K562 (cell line): Measurements from ENCODE around the gene SLC39A7. TPM values are rescaled to one million over a fixed set of nuclear protein-coding genes. Genes with fewer than 3 reads are reported as not detected.

ENCODE experiments used
- HNRNPK ChIP-seq: fragments of 200-400 bp; formaldehyde crosslinking; IDR thresholded peaks from one replicate; pipeline ENCODE4 v1.6.1; 2018; ENCODE audit warnings: mild to moderate bottlenecking, low read depth, low read length; ENCODE audit not compliant: poor library complexity, severe bottlenecking
- MAZ ChIP-seq, 2 experiments: fragments of 450-650 bp in 1 of 2; sonication (generic) in 1 of 2; formaldehyde crosslinking; IDR thresholded peaks in 1 of 2; conservative IDR thresholded peaks in 1 of 2; 2 replicates each; pipeline versions ENCODE4 v1.4.0 to v1.5.0; 2020; ENCODE audit warnings: mild to moderate bottlenecking in 1 of 2, missing genetic modification reagents in 1 of 2
- MXI1 ChIP-seq: IDR thresholded peaks from 2 replicates; pipeline ENCODE4 v1.6.1; 2011; ENCODE audit warnings: low read depth, mild to moderate bottlenecking, improper control_type of control experiment, low read length
- RBM25 ChIP-seq: fragments of 200-400 bp; formaldehyde crosslinking; IDR thresholded peaks from 2 replicates; pipeline ENCODE4 v1.6.1; 2018; ENCODE audit warnings: low read length, low read depth, moderate library complexity; ENCODE audit not compliant: severe bottlenecking
- SMAD3 ChIP-seq: fragments of 450-650 bp; formaldehyde crosslinking; conservative IDR thresholded peaks from 2 replicates; pipeline ENCODE4 v1.4.0; 2020; ENCODE audit warnings: mild to moderate bottlenecking
- SMARCA5 ChIP-seq: fragments of 450-650 bp; IDR thresholded peaks from 2 replicates; pipeline ENCODE4 v1.6.1; 2016
- TCF7L2 ChIP-seq: fragments of 150-350 bp; IDR thresholded peaks from 2 replicates; pipeline ENCODE4 v1.6.1; 2016; ENCODE audit warnings: low read depth, mild to moderate bottlenecking, low read length, moderate library complexity
- ZFP30 ChIP-seq: fragments of 250-450 bp; sonication (Bioruptor Pico); IDR thresholded peaks from 2 replicates; pipeline ENCODE4 v1.8.0; 2022; ENCODE audit warnings: moderate library complexity, mild to moderate bottlenecking, inconsistent platforms, borderline replicate concordance
- ZNF707 ChIP-seq: fragments of 250-450 bp; sonication (Bioruptor Pico); conservative IDR thresholded peaks from 2 replicates; pipeline ENCODE4 v1.8.0; 2022; ENCODE audit warnings: inconsistent platforms, mild to moderate bottlenecking, moderate library complexity
- polyA plus RNA-seq, 8 experiments: library from polyadenylated mRNA; depleted of rRNA in 4 of 8; stranded (reverse) in 5 of 8; unstranded in 3 of 8; fragments of >200 nt; fragmentation: Nextera tagmentation in 2 of 8; fragmentation: Illumina TruSeq in 1 of 8; extraction: Ambion mirVana in 2 of 8; extraction: Trizol in 1 of 8; gene quantifications; 2 replicates each; pipeline versions ENCODE4 v1.2.1 to v1.2.3, GENCODE V29; 2011 to 2014; ENCODE audit warnings: inconsistent platforms in 1 of 8, missing spikeins in 1 of 8
- total RNA-seq, 7 experiments: library from RNA; depleted of rRNA in 6 of 7; stranded (reverse); fragments of >200 nt in 6 of 7; fragmentation: Illumina TruSeq in 2 of 7; extraction: Trizol in 2 of 7; gene quantifications; 2 replicates each; pipeline versions ENCODE4 v1.2.1 to v1.2.3, GENCODE V29; 2011 to 2021; ENCODE audit warnings: low replicate concordance in 1 of 7
- TF ChIP-seq, protein P1 (sequence below): fragments of 250-450 bp; sonication (Bioruptor Pico); IDR thresholded peaks from 2 replicates; pipeline ENCODE4 v1.9.0; 2021; ENCODE audit warnings: mild to moderate bottlenecking, inconsistent platforms
- TF ChIP-seq, protein P2 (sequence below), 2 experiments: fragments of 450-650 bp in 1 of 2; sonication (generic) in 1 of 2; formaldehyde crosslinking in 1 of 2; IDR thresholded peaks in 1 of 2; conservative IDR thresholded peaks in 1 of 2; 2 replicates each; pipeline versions ENCODE4 v1.6.1 to v1.8.1; 2016 to 2023; ENCODE audit warnings: mild to moderate bottlenecking in 2 of 2, moderate library complexity in 2 of 2, inconsistent platforms in 1 of 2, missing genetic modification reagents in 1 of 2
- TF ChIP-seq, protein P3 (sequence below), 2 experiments: fragments of 450-650 bp in 1 of 2; sonication (generic) in 1 of 2; formaldehyde crosslinking in 1 of 2; IDR thresholded peaks; 2 replicates each; pipeline versions ENCODE4 v1.7.1 to v1.9.0; 2016 to 2022; ENCODE audit warnings: inconsistent platforms in 1 of 2, mild to moderate bottlenecking in 1 of 2, missing genetic modification reagents in 1 of 2

The SLC39A7 gene
- total and polyA plus RNA-seq, 9 of the 15 experiments (the other 6 are each of a cell fraction or from before 2014, with no cell fraction given): 21.7 to 169 (median 121) TPM

DNA sequence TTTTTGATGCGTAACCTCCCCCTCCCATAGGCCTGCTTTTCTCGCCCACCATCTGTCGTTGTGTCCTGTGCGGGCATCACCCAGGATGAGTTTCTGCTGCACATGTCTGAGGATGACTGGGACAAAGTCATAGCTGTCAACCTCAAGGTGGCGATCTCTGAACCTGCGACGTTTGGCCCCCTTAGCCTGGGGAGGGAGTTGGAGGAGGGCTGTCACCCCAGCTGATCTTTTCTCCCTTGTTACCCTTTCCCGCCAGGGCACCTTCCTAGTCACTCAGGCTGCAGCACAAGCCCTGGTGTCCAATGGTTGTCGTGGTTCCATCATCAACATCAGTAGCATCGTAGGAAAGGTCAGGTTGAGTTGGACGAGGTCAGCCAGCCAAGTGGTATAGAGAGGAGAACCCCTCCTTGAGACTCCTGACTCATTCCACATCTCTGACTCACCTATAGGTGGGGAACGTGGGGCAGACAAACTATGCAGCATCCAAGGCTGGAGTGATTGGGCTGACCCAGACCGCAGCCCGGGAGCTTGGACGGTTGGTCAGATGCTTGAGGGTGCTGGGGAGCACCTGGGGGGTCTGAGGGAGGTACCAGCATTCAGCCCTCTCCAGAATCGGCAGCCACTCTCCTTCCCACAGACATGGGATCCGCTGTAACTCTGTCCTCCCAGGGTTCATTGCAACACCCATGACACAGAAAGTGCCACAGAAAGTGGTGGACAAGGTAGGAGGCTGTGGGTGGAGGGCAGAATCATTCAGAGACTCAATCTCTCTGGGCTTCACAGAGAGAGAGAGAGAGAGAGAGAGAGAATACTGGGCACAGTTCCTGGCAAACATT, 4.7 kb downstream of the SLC39A7 start (continued):
- no peak for TF ChIP-seq MAZ (CRISPR knock-in tag; conservative IDR thresholded peaks at IDR 0.05 in 1 of 2, IDR thresholded peaks at IDR 0.05 in 1 of 2)
- TF ChIP-seq, protein P1, sequence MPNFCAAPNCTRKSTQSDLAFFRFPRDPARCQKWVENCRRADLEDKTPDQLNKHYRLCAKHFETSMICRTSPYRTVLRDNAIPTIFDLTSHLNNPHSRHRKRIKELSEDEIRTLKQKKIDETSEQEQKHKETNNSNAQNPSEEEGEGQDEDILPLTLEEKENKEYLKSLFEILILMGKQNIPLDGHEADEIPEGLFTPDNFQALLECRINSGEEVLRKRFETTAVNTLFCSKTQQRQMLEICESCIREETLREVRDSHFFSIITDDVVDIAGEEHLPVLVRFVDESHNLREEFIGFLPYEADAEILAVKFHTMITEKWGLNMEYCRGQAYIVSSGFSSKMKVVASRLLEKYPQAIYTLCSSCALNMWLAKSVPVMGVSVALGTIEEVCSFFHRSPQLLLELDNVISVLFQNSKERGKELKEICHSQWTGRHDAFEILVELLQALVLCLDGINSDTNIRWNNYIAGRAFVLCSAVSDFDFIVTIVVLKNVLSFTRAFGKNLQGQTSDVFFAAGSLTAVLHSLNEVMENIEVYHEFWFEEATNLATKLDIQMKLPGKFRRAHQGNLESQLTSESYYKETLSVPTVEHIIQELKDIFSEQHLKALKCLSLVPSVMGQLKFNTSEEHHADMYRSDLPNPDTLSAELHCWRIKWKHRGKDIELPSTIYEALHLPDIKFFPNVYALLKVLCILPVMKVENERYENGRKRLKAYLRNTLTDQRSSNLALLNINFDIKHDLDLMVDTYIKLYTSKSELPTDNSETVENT (CRISPR knock-in tag): no peak
- TF ChIP-seq, protein P2, sequence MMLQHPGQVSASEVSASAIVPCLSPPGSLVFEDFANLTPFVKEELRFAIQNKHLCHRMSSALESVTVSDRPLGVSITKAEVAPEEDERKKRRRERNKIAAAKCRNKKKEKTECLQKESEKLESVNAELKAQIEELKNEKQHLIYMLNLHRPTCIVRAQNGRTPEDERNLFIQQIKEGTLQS (IDR thresholded peaks at IDR 0.05): peak; percentile 85
- TF ChIP-seq, protein P2 (CRISPR knock-in tag; conservative IDR thresholded peaks at IDR 0.05): peak; percentile 14; the same call in 1 of the 2 replicates
- TF ChIP-seq ZNF707: no peak
- no peak for TF ChIP-seq TCF7L2
- TF ChIP-seq MXI1: no peak
- TF ChIP-seq SMAD3: no peak
- no peak for TF ChIP-seq SMARCA5
- TF ChIP-seq, protein P3, sequence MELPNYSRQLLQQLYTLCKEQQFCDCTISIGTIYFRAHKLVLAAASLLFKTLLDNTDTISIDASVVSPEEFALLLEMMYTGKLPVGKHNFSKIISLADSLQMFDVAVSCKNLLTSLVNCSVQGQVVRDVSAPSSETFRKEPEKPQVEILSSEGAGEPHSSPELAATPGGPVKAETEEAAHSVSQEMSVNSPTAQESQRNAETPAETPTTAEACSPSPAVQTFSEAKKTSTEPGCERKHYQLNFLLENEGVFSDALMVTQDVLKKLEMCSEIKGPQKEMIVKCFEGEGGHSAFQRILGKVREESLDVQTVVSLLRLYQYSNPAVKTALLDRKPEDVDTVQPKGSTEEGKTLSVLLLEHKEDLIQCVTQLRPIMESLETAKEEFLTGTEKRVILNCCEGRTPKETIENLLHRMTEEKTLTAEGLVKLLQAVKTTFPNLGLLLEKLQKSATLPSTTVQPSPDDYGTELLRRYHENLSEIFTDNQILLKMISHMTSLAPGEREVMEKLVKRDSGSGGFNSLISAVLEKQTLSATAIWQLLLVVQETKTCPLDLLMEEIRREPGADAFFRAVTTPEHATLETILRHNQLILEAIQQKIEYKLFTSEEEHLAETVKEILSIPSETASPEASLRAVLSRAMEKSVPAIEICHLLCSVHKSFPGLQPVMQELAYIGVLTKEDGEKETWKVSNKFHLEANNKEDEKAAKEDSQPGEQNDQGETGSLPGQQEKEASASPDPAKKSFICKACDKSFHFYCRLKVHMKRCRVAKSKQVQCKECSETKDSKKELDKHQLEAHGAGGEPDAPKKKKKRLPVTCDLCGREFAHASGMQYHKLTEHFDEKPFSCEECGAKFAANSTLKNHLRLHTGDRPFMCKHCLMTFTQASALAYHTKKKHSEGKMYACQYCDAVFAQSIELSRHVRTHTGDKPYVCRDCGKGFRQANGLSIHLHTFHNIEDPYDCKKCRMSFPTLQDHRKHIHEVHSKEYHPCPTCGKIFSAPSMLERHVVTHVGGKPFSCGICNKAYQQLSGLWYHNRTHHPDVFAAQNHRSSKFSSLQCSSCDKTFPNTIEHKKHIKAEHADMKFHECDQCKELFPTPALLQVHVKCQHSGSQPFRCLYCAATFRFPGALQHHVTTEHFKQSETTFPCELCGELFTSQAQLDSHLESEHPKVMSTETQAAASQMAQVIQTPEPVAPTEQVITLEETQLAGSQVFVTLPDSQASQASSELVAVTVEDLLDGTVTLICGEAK (IDR thresholded peaks at IDR 0.05): no peak
- TF ChIP-seq, protein P3 (CRISPR knock-in tag; IDR thresholded peaks at IDR 0.05): no peak
- no peak for TF ChIP-seq ZFP30 (CRISPR knock-in tag)
- TF ChIP-seq RBM25: no peak
- no peak for TF ChIP-seq HNRNPK
